Measurements from ENCODE around the gene EIF3J. TPM values are rescaled to one million over a fixed set of nuclear protein-coding genes. Genes with fewer than 3 reads are reported as not detected.

EIF3J gene, protein sequence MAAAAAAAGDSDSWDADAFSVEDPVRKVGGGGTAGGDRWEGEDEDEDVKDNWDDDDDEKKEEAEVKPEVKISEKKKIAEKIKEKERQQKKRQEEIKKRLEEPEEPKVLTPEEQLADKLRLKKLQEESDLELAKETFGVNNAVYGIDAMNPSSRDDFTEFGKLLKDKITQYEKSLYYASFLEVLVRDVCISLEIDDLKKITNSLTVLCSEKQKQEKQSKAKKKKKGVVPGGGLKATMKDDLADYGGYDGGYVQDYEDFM
- total RNA-seq: 10 to 100 TPM; 10.5 to 68.1 (median 45.4) TPM

DNA sequence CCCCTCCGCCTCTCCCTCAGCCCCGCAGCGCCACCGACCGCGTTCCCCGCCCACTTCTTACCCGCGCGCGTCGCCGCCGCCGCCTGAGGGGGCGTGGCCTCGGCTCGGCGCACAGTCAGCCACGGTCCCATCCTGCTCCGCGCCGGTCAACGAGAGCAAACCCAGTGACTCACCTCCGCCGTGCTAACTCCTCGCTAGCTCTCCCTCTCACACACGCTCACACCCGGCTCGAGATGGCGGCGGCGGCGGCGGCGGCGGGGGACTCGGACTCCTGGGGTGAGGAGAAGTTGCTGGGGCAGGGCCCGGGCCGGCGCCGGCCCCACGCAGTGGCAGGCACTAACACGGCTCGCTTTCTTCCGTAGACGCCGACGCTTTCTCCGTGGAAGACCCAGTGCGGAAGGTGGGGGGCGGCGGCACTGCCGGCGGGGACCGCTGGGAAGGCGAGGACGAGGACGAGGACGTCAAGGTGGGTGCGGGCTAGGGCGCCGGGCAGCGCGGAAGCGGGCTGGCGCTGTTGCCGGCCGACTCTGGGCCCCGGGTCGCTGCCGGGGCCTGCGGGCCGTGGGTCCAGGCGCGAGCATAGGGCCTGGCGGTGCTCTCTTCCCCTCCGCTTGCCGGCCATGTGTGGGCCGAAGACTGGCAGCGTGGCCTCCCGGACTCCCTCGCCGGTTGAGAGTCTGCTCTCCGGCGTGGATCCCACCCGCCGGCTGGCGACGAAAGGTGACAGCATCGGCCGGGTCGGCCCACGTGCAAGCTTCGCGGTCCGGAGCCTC is at the start of gene EIF3J:
EIF3J (plus strand) TSS at position 186 of the 773 bp plus-strand sequence; CDS start at position 234, 48 bp downstream.
- intact Hi-C loops (cut with DNase I; ENCODE audit: low total_unique reads): no loop called here
- peak within 1 kb of the TSS; percentile 93 to 95 for H3K4me3 ChIP-seq
- peaks cover 0 to 10% of the 10 kb centered on the region in 2 donors for H3K4me1 ChIP-seq
- no peaks in the 10 kb centered on the region for H3K9me3 ChIP-seq
- H3K27me3 ChIP-seq: no peaks in the 10 kb centered on the region
- H3K27ac ChIP-seq: peak within 1 kb of the TSS; percentile 98 to 99
- H3K36me3 ChIP-seq: no peaks in the 10 kb centered on the region
- TF ChIP-seq POLR2A (IDR thresholded peaks at IDR 0.05) (peak; percentile 74 to 82), CTCF (IDR thresholded peaks at IDR 0.05) (peak in 1 of 4 experiments; percentile 16)
- DNase-seq: peak; percentile 95

DNA sequence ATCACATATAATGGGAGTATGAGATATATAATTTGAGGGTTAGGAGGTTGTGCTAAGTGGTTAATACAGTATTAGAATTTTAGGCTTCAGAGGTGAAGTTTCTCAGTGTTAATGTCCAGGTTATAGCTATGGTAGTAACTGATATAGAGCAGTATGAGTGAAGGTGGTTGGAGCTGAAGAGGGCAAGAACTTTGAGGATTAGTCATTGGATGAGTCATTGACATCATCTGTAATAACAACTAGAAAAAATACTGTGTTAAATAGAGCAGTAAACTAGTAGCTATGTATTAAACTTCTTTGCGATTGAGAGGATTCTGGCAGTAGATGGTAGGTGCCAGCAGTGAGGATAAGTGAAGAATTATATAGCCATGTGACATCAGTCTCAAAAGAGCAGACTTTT is 47.5 kb upstream of the EIF3J start:
- Histone ChIP-seq H3K9me3 (no peaks in the 10 kb centered on the region), H3K4me3 (no peak overlapping the region), H3K27me3 (no peaks in the 10 kb centered on the region), H3K4me1 (no peaks in the 10 kb centered on the region), H3K27ac (peak overlapping the region in 1 of 2 donors; percentile 40), H3K36me3 (no peaks in the 10 kb centered on the region)
- DNase-seq: no peak
- TF ChIP-seq CTCF (IDR thresholded peaks at IDR 0.05) (no peak), POLR2A (IDR thresholded peaks at IDR 0.05) (no peak)
- intact Hi-C loops (cut with DNase I; ENCODE audit: low total_unique reads): no loop called here

- Histone ChIP-seq H3K4me3 (no peak overlapping the region), H3K27ac (no peak overlapping the region), H3K4me1 (no peaks in the 10 kb centered on the region), H3K9me3 (no peaks in the 10 kb centered on the region), H3K36me3 (no peaks in the 10 kb centered on the region), H3K27me3 (no peaks in the 10 kb centered on the region)
- TF ChIP-seq POLR2A (IDR thresholded peaks at IDR 0.05): no peak
- TF ChIP-seq CTCF (IDR thresholded peaks at IDR 0.05): no peak
- DNase-seq: no peak
- intact Hi-C loops (cut with DNase I; ENCODE audit: low total_unique reads): no loop called here
These were observed 46.3 kb upstream of the EIF3J start for GRCh38 chr15:44490622-44491021.

DNA sequence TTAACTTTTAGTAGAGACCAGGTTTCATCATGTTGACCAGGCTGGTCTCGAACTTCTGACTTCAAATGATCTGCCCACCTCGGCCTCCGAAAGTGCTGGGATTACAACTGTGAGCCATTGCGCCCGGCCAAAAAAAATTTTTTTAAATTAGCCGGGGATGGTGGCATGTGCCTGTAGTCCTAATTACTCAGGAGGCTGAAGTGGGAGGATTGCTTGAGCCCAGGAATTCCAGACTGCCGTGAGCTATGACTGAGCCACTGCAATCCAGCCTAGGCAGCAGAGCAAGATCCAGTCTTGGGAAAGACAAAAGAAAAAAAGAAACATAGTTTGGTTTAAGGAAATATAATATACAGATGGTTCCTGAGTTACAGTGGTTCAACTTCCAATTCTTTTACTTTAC is 44.9 kb upstream of the EIF3J start:
- DNase-seq: no peak
- H3K27me3 ChIP-seq: no peaks in the 10 kb centered on the region
- TF ChIP-seq POLR2A (IDR thresholded peaks at IDR 0.05) (no peak), CTCF (IDR thresholded peaks at IDR 0.05) (no peak)
- no peak overlapping the region for H3K27ac ChIP-seq
- no peaks in the 10 kb centered on the region for H3K9me3 ChIP-seq
- no peaks in the 10 kb centered on the region for H3K4me1 ChIP-seq
- intact Hi-C loops (cut with DNase I; ENCODE audit: low total_unique reads): no loop called here
- H3K36me3 ChIP-seq: no peaks in the 10 kb centered on the region
- H3K4me3 ChIP-seq: no peak overlapping the region

GRCh38 chr15:44492672-44493071 is 44.3 kb upstream of the EIF3J start:
- Histone ChIP-seq H3K27me3 (no peaks in the 10 kb centered on the region), H3K4me1 (no peaks in the 10 kb centered on the region), H3K27ac (no peak overlapping the region), H3K36me3 (no peaks in the 10 kb centered on the region), H3K4me3 (no peak overlapping the region), H3K9me3 (no peaks in the 10 kb centered on the region)
- TF ChIP-seq CTCF (IDR thresholded peaks at IDR 0.05): no peak
- TF ChIP-seq POLR2A (IDR thresholded peaks at IDR 0.05): no peak
- no peak for DNase-seq
- intact Hi-C loops (cut with DNase I; ENCODE audit: low total_unique reads): no loop called here
